Dermis lymphatic vessel endothelial cell (primary cell): ENCODE data around the gene MAPRE2. TPM values are rescaled to one million over a fixed set of nuclear protein-coding genes. Genes with fewer than 3 reads are reported as not detected.

ENCODE experiments used
- total RNA-seq: library from RNA; depleted of rRNA; stranded (reverse); fragments of >200 nt; gene quantifications from 2 replicates; pipeline ENCODE4 v1.2.1, GENCODE V29; 2014

Gene MAPRE2
- total RNA-seq: 15.7 and 17.1 TPM in 2 replicates

DNA sequence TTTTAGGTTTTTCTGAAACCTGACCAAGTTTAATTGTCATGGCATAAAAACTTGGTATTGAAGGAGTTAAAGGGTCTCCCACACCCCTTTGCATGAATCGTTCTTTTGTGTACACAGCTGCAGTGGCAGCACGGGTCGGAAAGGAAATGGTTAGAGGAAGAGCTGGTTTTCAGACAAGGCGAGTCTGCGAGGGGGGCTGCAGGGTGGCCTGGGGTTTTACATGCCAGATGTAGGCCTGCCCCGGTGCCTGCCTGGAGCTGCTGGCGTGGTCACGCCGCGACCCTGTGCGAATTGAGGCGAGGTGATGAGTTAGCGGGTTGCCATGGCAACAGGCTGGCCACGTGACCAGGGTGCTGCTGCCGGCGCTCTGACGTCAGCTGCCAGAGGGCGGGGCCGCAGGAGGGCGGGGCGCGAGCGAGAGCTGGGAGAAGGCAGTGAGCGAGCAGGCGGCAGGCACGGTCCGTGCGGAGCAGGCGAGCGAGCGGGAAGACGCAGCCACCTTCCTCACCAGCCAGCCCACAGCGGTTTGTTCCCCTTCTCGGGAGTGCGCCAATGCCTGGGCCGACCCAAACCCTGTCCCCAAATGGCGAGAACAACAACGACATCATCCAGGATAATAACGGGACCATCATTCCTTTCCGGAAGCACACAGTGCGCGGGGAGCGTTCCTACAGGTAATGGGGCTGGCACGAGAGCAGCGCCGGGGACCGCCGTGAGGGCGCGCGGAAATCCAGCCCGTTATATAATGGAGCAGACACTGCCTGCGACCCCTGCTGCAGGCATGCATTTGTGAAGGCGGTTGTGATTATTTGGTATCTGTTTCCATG is at the start of gene MAPRE2:
MAPRE2 (plus strand) TSS at position 426 of the 827 bp plus-strand sequence; CDS start at position 553, 127 bp downstream.

Other genes with a start within 250 kb of the MAPRE2 start
- gene ZNF397, start 199.6 kb downstream of the MAPRE2 start, total RNA-seq: 9.6 and 12.4 TPM in 2 replicates
- 8.6 and 9.0 TPM in 2 replicates for gene ZSCAN30, start 248.8 kb downstream of the MAPRE2 start, total RNA-seq